Spleen (tissue), 7 donors: ENCODE results near the gene THOC5.

Experiments
- CTCF ChIP-seq, 11 experiments: fragments of 200-600 bp in 7 of 11; fragments of 450-650 bp in 4 of 11; sonication (generic) in 4 of 11; IDR thresholded peaks in 8 of 11; conservative IDR thresholded peaks in 3 of 11; 1 replicate in 7 of 11; 2 replicates in 4 of 11; pipeline versions ENCODE4 v1.4.0 to v1.8.0; 2016 to 2021; ENCODE audit warnings: antibody characterized with exemption in 11 of 11, inconsistent platforms in 4 of 11, mild to moderate bottlenecking in 1 of 11
- POLR2A ChIP-seq, 3 donors: fragments of 450-650 bp; IDR thresholded peaks; one replicate each; pipeline ENCODE4 v1.5.1; 2017; ENCODE audit warnings: antibody characterized with exemption in 3 of 3, mild to moderate bottlenecking in 1 of 3
- POLR2AphosphoS5 ChIP-seq, 3 donors: sonication (generic); formaldehyde crosslinking; IDR thresholded peaks; one replicate each; pipeline ENCODE4 v1.5.1; 2017; ENCODE audit warnings: antibody characterized with exemption in 3 of 3
- donor health status: DM: no; HTN: no; CAD: no; lungs with moderate emphysema.
- donor health status: DM: no; HTN: no; CAD: no.
- donor health status: DM: no; HTN: no; CAD: no.

GRCh38 chr22:29539105-29539504 lies 14.5 kb downstream of the THOC5 start:
- no peak for TF ChIP-seq POLR2A (IDR thresholded peaks at IDR 0.05)
- no peak for TF ChIP-seq CTCF (IDR thresholded peaks at IDR 0.05 in 8 of 11, conservative IDR thresholded peaks at IDR 0.05 in 3 of 11)
- no peak for TF ChIP-seq POLR2AphosphoS5 (IDR thresholded peaks at IDR 0.05)
